ENCODE results near the gene NELL2. TPM values are rescaled to one million over a fixed set of nuclear protein-coding genes. Genes with fewer than 3 reads are reported as not detected.
"Not testable (repeated sequence)": the region's sequence is repeated elsewhere in the genome, so short reads cannot be mapped to it uniquely, and the experiment has no call there.

Gene NELL2
- total and polyA plus RNA-seq, 8 donors, result 0.41 to 42.5 (median 28.3) TPM

DNA sequence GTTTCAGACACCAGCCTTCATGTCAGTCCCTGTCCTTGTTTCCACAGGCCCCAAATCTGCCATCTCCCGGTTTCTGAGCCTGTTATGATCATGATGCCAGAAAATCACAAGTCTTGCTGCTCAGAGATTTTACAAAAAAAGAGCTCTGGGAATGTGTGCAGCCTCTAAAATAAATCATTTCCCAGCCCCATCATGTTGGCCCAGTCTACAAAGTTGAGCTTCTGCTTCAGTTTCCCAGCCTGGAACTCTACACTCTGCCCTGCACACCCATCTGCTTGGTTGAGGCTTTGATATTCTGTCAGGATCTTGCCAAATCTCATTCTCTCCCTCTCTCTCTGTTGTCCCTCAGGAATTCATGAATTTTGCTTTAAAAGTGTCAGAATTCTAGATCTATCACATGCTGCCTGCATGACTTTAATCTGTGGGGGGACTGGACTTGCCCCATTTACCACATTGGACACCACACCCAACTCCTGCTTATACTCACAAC lies 45.5 kb downstream of the NELL2 start:
- Histone ChIP-seq H3K27ac (no peak overlapping the region), H3K4me1 (no peaks in the 10 kb centered on the region), H3K4me3 (no peak overlapping the region), H3K9me3 (no peaks in the 10 kb centered on the region), H3K36me3 (no peaks in the 10 kb centered on the region), H3K27me3 (no peaks in the 10 kb centered on the region)
- intact Hi-C loops (cut with DNase I), result no loop called here
- TF ChIP-seq, protein P1, sequence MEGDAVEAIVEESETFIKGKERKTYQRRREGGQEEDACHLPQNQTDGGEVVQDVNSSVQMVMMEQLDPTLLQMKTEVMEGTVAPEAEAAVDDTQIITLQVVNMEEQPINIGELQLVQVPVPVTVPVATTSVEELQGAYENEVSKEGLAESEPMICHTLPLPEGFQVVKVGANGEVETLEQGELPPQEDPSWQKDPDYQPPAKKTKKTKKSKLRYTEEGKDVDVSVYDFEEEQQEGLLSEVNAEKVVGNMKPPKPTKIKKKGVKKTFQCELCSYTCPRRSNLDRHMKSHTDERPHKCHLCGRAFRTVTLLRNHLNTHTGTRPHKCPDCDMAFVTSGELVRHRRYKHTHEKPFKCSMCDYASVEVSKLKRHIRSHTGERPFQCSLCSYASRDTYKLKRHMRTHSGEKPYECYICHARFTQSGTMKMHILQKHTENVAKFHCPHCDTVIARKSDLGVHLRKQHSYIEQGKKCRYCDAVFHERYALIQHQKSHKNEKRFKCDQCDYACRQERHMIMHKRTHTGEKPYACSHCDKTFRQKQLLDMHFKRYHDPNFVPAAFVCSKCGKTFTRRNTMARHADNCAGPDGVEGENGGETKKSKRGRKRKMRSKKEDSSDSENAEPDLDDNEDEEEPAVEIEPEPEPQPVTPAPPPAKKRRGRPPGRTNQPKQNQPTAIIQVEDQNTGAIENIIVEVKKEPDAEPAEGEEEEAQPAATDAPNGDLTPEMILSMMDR (IDR thresholded peaks at IDR 0.05), result no peak
- ATAC-seq (no peak), DNase-seq (no peak)

DNA sequence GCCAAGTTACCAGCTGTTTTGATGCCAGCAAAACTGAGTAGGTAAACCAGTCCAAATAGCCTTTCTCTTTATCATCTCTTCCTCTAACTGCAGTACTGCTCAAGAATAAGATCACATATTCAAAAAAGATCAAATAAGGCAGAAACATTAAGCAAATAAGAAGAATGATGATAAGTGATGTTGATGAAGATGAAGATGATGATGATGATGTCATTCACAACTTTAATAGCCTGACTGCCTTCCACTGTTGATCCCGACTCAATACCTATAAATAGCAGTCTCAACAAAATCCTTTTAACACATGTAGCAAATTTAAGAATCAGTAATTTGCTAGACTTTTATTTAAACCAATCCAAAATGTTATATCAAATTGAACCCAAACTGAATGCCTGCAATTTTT lies 47.1 kb downstream of the NELL2 start:
- Histone ChIP-seq H3K4me3 (no peak overlapping the region), H3K36me3 (no peaks in the 10 kb centered on the region), H3K4me1 (no peaks in the 10 kb centered on the region), H3K9me3 (no peaks in the 10 kb centered on the region), H3K27ac (no peak overlapping the region), H3K27me3 (no peaks in the 10 kb centered on the region)
- intact Hi-C loops (cut with DNase I), result no loop called here
- no peak for DNase-seq
- TF ChIP-seq, protein P1 (IDR thresholded peaks at IDR 0.05), result no peak
- no peak for ATAC-seq

DNA sequence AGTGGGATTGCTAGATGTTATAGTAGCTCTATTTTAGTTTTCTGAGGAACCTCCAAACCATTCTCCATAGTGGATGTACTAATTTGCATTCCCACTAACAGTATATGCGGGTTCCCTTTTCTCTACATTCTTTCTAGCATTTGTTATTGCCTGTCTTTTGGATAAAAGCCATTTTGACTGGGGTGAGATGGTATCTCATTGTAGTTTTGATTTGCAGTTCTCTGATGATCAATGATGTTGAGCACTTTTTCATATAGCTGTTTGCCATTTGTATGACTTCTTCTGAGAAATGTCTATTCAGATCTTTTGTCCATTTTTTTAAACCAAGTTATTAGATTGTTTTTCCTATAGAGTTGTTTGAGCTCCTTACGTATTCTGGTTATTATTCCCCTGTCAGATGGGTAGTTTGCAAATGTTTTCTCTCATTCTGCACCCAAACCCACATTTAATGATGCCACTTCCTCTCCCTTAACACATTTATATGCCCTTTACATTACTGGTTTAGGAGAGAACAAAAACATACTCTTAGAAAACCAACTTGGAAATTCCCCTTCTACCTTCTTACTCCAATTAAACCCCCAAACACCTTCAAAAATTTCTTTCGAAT lies 48.2 kb downstream of the NELL2 start:
- DNase-seq (no peak), ATAC-seq (no peak)
- TF ChIP-seq, protein P1 (IDR thresholded peaks at IDR 0.05), result no peak
- intact Hi-C loops (cut with DNase I), result no loop called here
- H3K27ac ChIP-seq, result no peak overlapping the region
- H3K4me1 ChIP-seq, result no peaks in the 10 kb centered on the region
- H3K4me3 ChIP-seq, result no peak overlapping the region
- H3K27me3 ChIP-seq, result no peaks in the 10 kb centered on the region
- H3K9me3 ChIP-seq, result no peaks in the 10 kb centered on the region
- no peaks in the 10 kb centered on the region for H3K36me3 ChIP-seq

DNA sequence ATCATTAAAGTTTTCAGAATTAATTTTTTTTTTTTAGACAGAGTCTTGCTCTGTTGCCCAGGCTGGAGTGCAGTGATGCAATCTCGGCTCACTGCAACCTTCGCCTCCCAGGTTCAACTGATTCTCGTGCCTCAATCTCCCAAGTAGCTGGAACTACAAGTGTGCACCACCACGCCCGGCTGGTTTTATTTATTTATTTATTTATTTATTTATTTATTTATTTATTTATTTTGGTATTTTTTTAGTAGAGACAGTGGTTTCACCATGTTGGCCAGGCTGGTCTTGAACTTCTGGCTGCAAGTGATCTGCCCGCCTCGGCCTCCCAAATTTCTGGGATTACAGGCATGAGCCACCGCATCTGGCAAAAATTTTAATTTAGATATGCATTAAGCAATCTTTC lies 54.4 kb downstream of the NELL2 start:
- DNase-seq; ATAC-seq; H3K27ac ChIP-seq; H3K36me3 ChIP-seq; H3K4me1 ChIP-seq; intact Hi-C loops (cut with DNase I); H3K27me3 ChIP-seq; H3K9me3 ChIP-seq; H3K4me3 ChIP-seq: not testable (repeated sequence)

DNA sequence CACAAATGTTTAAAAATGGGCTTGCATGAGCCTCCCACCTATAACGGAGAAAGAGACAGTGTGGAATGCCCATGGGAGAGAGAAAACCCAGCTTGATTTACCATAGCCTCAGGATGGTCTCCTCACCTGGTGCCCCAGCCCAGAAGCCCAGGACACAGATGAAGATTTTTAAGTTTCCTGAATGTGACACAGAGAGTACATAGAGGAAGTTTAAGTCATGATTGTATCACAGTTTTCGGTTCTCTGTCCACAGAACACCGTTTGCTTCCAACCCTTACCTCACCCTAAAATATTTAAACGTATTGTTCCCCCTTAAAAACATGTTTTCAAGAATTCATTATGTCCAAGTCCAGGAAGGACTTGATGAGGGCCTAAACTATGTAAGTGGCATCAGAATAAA lies 56.2 kb downstream of the NELL2 start:
- TF ChIP-seq, protein P1 (IDR thresholded peaks at IDR 0.05), result no peak
- no peak overlapping the region for H3K4me3 ChIP-seq
- H3K9me3 ChIP-seq, result no peaks in the 10 kb centered on the region
- ATAC-seq (no peak), DNase-seq (no peak)
- no peaks in the 10 kb centered on the region for H3K36me3 ChIP-seq
- no peak overlapping the region for H3K27ac ChIP-seq
- no peaks in the 10 kb centered on the region for H3K4me1 ChIP-seq
- intact Hi-C loops (cut with DNase I), result no loop called here
- H3K27me3 ChIP-seq, result no peaks in the 10 kb centered on the region

DNA sequence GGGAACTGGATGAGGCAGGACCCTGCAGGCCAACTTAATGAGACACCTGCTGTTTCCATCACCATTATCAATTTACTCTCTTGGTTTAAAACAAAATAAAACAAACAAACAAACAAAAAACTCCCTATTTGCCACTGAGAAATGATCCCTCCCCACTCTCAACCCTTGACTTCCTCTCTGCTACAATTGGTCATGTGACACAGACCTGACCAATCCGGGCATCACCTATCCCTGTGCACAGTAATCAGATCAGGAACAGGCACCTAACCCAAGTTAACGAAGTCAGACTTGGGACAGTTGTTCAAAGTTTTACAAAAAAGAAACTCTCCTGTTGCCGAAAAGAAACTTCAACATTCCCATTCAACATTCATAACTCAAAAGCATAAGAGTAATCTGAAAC lies 58.4 kb downstream of the NELL2 start:
- Histone ChIP-seq H3K27ac (no peak overlapping the region), H3K4me1 (no peaks in the 10 kb centered on the region), H3K36me3 (no peaks in the 10 kb centered on the region), H3K4me3 (no peak overlapping the region), H3K27me3 (no peaks in the 10 kb centered on the region), H3K9me3 (no peaks in the 10 kb centered on the region)
- ATAC-seq (no peak), DNase-seq (no peak)
- TF ChIP-seq, protein P1 (IDR thresholded peaks at IDR 0.05), result no peak
- intact Hi-C loops (cut with DNase I), result no loop called here

All from left lung (tissue), 10 donors.